Thyroid gland (tissue), 4 donors: Measurements from ENCODE around the gene REXO1. TPM values are rescaled to one million over a fixed set of nuclear protein-coding genes. Genes with fewer than 3 reads are reported as not detected.

Experiments used
- DNase-seq, 2 donors: peaks; one replicate each; pipeline ENCODE4 v3.0.0-alpha.2; 2019
- H3K27ac ChIP-seq, 3 donors: fragments of 200-600 bp; sonication (generic); 1 replicate in 2 of 3; 2 replicates in 1 of 3; pipeline ENCODE4 v1.5.1; 2016 to 2019; ENCODE audit warnings: mild to moderate bottlenecking in 1 of 3, moderate library complexity in 1 of 3
- H3K27me3 ChIP-seq: fragments of 200-600 bp; sonication (generic); one replicate; pipeline ENCODE4 v1.5.1; 2019
- H3K36me3 ChIP-seq, 2 donors: fragments of 200-600 bp; sonication (generic); one replicate each; pipeline ENCODE4 v1.5.1; 2016 to 2019
- H3K4me1 ChIP-seq, 2 donors: fragments of 200-600 bp; sonication (generic); one replicate each; pipeline ENCODE4 v1.5.1; 2017 to 2019
- H3K4me3 ChIP-seq, 3 donors: fragments of 200-600 bp; sonication (generic); replicated peaks in 1 of 3; 1 replicate in 2 of 3; 2 replicates in 1 of 3; pipeline ENCODE4 v1.5.1; 2016; ENCODE audit warnings: mild to moderate bottlenecking in 1 of 3
- H3K9me3 ChIP-seq: fragments of 200-600 bp; sonication (generic); one replicate; pipeline ENCODE4 v1.5.1; 2017
- CTCF ChIP-seq, 6 experiments: fragments of 200-600 bp in 3 of 6; fragments of 450-650 bp in 3 of 6; sonication (generic) in 3 of 6; IDR thresholded peaks; one replicate each; pipeline ENCODE4 v1.5.1; 2016 to 2019; ENCODE audit warnings: antibody characterized with exemption in 6 of 6, mild to moderate bottlenecking in 2 of 6, inconsistent platforms in 1 of 6, moderate library complexity in 1 of 6
- POLR2A ChIP-seq, 2 donors: fragments of 450-650 bp; IDR thresholded peaks; one replicate each; pipeline ENCODE4 v1.6.1; 2017; ENCODE audit warnings: antibody characterized with exemption in 2 of 2, mild to moderate bottlenecking in 2 of 2, moderate library complexity in 1 of 2
- WGBS, 2 donors: methylation state at CpG; one replicate each; pipeline ENCODE4 v1.1.5; 2017; 5-methylcytosine and 5-hydroxymethylcytosine counted together
- intact Hi-C: fragments of 100-400 bp; cut with DNase I; formaldehyde crosslinking; loops from one replicate; pipeline ENCODE4 v1.15.1; 2023
- total RNA-seq, 4 donors: library from RNA; depleted of rRNA; stranded (reverse); fragments of >200 nt; gene quantifications; one replicate each; pipeline ENCODE4 v1.2.3, GENCODE V29; 2016

Gene REXO1
- total RNA-seq, 4 donors from 2014 or later = 14.0 to 21.8 (median 17.2) TPM

GRCh38 chr19:1807030-1807694, 41.1 kb downstream of the REXO1 start:
- intact Hi-C loops = no loop called here
- H3K27ac ChIP-seq = no peak overlapping the region
- no peak for TF ChIP-seq CTCF (IDR thresholded peaks at IDR 0.05)
- H3K9me3 ChIP-seq = no peaks in the 10 kb centered on the region
- DNase-seq = no peak
- WGBS, 2 donors = 61 to 70% methylated on average over 25 to 28 of the region's 28 CpGs
- no peaks in the 10 kb centered on the region for H3K36me3 ChIP-seq
- H3K4me3 ChIP-seq = no peak overlapping the region
- no peaks in the 10 kb centered on the region for H3K27me3 ChIP-seq
- peaks cover 7 to 11% of the 10 kb centered on the region in 2 donors for H3K4me1 ChIP-seq

GRCh38 chr19:1806184-1807029, 41.9 kb downstream of the REXO1 start:
- Histone ChIP-seq H3K9me3 (no peaks in the 10 kb centered on the region), H3K4me1 (peaks cover 0 to 4% of the 10 kb centered on the region in 2 donors), H3K36me3 (no peaks in the 10 kb centered on the region), H3K27me3 (no peaks in the 10 kb centered on the region), H3K4me3 (no peak overlapping the region), H3K27ac (no peak overlapping the region)
- TF ChIP-seq CTCF (IDR thresholded peaks at IDR 0.05) = no peak
- no peak for TF ChIP-seq POLR2A (IDR thresholded peaks at IDR 0.05)
- DNase-seq = no peak
- intact Hi-C loops = no loop called here
- WGBS, 2 donors = 75 to 87% methylated on average over 27 to 34 of the region's 45 CpGs

- TF ChIP-seq CTCF (IDR thresholded peaks at IDR 0.05) (no peak), POLR2A (IDR thresholded peaks at IDR 0.05) (no peak)
- Histone ChIP-seq H3K27ac (no peak overlapping the region), H3K36me3 (no peaks in the 10 kb centered on the region), H3K4me3 (no peak overlapping the region), H3K27me3 (no peaks in the 10 kb centered on the region), H3K4me1 (peaks cover 0 to 4% of the 10 kb centered on the region in 2 donors), H3K9me3 (no peaks in the 10 kb centered on the region)
- WGBS, 2 donors = 86 to 90% methylated on average over 10 to 20 of the region's 24 CpGs
- DNase-seq = no peak
- intact Hi-C loops = no loop called here
Measured at GRCh38 chr19:1805401-1806183, 42.7 kb downstream of the REXO1 start.

GRCh38 chr19:1804858-1805257, 43.4 kb downstream of the REXO1 start:
- peaks cover 0 to 6% of the 10 kb centered on the region in 2 donors for H3K4me1 ChIP-seq
- intact Hi-C loops = no loop called here
- WGBS, 2 donors = 89 to 91% methylated on average over 6 of the region's 6 CpGs
- no peak overlapping the region for H3K27ac ChIP-seq
- no peaks in the 10 kb centered on the region for H3K27me3 ChIP-seq
- no peak for DNase-seq
- no peaks in the 10 kb centered on the region for H3K9me3 ChIP-seq
- TF ChIP-seq CTCF (IDR thresholded peaks at IDR 0.05) (no peak), POLR2A (IDR thresholded peaks at IDR 0.05) (no peak)
- H3K36me3 ChIP-seq = no peaks in the 10 kb centered on the region
- H3K4me3 ChIP-seq = no peak overlapping the region
